Measurements from ENCODE around the gene DERL3.

DERL3 gene

GRCh38 chr22:23826510-23827350 is 12.1 kb downstream of the DERL3 start:
- TF ChIP-seq CTCF (IDR thresholded peaks at IDR 0.05; ENCODE audit: low read depth, low read length) (no peak), POLR2A (IDR thresholded peaks at IDR 0.05; ENCODE audit: extremely low read depth, insufficient read length) (no peak), MAX (IDR thresholded peaks at IDR 0.05; ENCODE audit: low read depth, low read length) (no peak), MYC (IDR thresholded peaks at IDR 0.05; ENCODE audit: low read depth, low read length) (no peak)
- H3K4me3 ChIP-seq (ENCODE audit: low read depth, low read length) = no peak overlapping the region
- DNase-seq (ENCODE audit: low read depth) = no peak

GRCh38 chr22:23825246-23825905 is 13.4 kb downstream of the DERL3 start:
- no peak overlapping the region for H3K4me3 ChIP-seq (ENCODE audit: low read depth, low read length)
- DNase-seq (ENCODE audit: low read depth) = no peak
- TF ChIP-seq POLR2A (IDR thresholded peaks at IDR 0.05; ENCODE audit: extremely low read depth, insufficient read length) = no peak
- no peak for TF ChIP-seq MYC (IDR thresholded peaks at IDR 0.05; ENCODE audit: low read depth, low read length)
- no peak for TF ChIP-seq CTCF (IDR thresholded peaks at IDR 0.05; ENCODE audit: low read depth, low read length)
- TF ChIP-seq MAX (IDR thresholded peaks at IDR 0.05; ENCODE audit: low read depth, low read length) = no peak

GRCh38 chr22:23824476-23825245 is 14.1 kb downstream of the DERL3 start:
- no peak for DNase-seq (ENCODE audit: low read depth)
- TF ChIP-seq CTCF (IDR thresholded peaks at IDR 0.05; ENCODE audit: low read depth, low read length) = no peak
- no peak for TF ChIP-seq MAX (IDR thresholded peaks at IDR 0.05; ENCODE audit: low read depth, low read length)
- no peak for TF ChIP-seq POLR2A (IDR thresholded peaks at IDR 0.05; ENCODE audit: extremely low read depth, insufficient read length)
- no peak for TF ChIP-seq MYC (IDR thresholded peaks at IDR 0.05; ENCODE audit: low read depth, low read length)
- no peak overlapping the region for H3K4me3 ChIP-seq (ENCODE audit: low read depth, low read length)

GRCh38 chr22:23823331-23823791 is 15.4 kb downstream of the DERL3 start:
- no peak overlapping the region for H3K4me3 ChIP-seq (ENCODE audit: low read depth, low read length)
- TF ChIP-seq MYC (IDR thresholded peaks at IDR 0.05; ENCODE audit: low read depth, low read length) = no peak
- TF ChIP-seq MAX (IDR thresholded peaks at IDR 0.05; ENCODE audit: low read depth, low read length) = no peak
- no peak for TF ChIP-seq POLR2A (IDR thresholded peaks at IDR 0.05; ENCODE audit: extremely low read depth, insufficient read length)
- TF ChIP-seq CTCF (IDR thresholded peaks at IDR 0.05; ENCODE audit: low read depth, low read length) = no peak
- no peak for DNase-seq (ENCODE audit: low read depth)

- no peak for DNase-seq (ENCODE audit: low read depth)
- no peak overlapping the region for H3K4me3 ChIP-seq (ENCODE audit: low read depth, low read length)
- TF ChIP-seq CTCF (IDR thresholded peaks at IDR 0.05; ENCODE audit: low read depth, low read length) (no peak), POLR2A (IDR thresholded peaks at IDR 0.05; ENCODE audit: extremely low read depth, insufficient read length) (no peak), MYC (IDR thresholded peaks at IDR 0.05; ENCODE audit: low read depth, low read length) (no peak)
Measured at GRCh38 chr22:23822101-23822671, 16.6 kb downstream of the DERL3 start.

Data from NB4 (cell line).